ENCODE measurements around the gene TOB2.

TOB2 gene

DNA sequence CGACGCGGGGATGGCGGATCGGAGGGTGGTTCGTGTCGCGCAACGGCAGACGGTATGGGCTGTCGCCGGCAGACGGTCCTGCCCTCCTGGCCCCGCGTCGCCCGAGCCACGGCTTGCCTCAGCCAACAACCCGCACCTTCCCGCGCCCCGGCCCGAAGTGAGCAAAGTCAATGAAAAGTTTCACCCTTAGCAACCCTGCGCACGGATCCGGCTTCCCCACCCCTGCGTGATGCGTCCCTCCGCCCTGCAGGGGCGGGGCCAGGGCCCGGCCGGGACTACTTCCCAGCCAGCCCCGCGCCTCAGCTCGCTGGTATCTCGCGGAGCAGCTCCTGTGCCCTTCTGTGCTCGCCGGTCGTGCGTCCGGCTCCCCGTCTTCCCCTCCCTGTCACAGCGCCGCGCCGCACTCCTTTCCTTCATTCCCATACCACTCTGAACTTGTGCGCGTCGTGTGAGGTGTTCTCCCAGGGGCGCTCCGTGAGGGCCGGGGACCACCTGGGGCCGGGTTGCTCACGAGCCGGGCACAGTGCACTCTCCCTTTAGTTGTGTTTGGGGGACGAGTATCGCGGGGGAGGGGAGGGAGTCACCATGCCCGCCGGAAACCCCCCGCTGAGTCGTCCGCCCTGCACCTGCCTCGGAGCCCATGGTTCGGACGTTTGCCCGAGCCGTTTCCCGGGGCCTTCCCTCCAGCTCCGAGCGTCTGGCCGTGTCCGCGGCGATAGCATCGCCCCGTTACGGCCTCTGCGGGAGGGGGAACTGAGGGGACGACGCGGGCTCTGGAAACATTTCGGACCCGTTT, at the start of gene TOB2:
TOB2 (minus strand) TSS at position 163 of the 796 bp plus-strand sequence. CDS start 9,456 bp downstream, outside the sequence.
- peak; percentile 98 for DNase-seq

- peak; percentile 28 for DNase-seq
Observed at GRCh38 chr22:41491374-41492100, 44.9 kb upstream of the TOB2 start.

DNA sequence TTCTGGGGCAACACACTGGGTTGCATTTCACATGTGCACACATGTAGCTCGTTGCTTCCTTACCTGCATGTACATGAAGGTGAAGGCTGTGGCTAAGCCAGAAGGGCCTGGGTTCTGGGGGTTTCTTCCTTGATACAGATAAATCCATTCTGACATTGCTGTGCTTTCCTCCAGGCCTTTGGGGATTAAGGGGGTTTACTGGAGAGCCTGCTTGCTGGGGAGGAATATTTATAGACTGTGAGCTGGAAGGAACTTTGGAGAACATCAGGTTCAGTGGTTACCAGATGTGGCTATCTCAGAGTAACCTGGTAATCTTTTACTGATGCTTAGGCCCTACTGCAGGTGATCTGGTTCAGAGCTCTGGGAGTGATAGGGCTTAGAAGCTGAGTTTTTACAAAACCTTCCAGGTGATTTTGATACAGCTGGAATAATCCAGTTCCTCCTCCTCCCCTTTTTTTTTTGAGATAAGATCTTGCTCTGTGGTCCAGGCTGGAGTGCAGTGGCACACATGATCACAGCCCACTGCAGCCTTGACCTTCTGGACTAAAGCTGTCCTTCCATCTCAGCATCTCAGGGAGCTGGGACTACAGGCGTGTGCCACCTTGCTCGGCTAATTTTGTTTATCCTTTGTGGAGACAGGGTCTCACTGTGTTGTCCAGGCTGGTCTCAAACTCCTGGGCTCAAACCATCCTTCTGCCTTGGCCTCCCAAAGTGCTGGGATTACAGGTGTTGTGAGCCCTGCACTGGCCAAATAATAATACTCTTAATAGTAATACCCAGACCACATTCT, 42.2 kb upstream of the TOB2 start:
- DNase-seq, result no peak

GRCh38 chr22:41488076-41488475, 41.5 kb upstream of the TOB2 start:
- DNase-seq, result no peak

DNA sequence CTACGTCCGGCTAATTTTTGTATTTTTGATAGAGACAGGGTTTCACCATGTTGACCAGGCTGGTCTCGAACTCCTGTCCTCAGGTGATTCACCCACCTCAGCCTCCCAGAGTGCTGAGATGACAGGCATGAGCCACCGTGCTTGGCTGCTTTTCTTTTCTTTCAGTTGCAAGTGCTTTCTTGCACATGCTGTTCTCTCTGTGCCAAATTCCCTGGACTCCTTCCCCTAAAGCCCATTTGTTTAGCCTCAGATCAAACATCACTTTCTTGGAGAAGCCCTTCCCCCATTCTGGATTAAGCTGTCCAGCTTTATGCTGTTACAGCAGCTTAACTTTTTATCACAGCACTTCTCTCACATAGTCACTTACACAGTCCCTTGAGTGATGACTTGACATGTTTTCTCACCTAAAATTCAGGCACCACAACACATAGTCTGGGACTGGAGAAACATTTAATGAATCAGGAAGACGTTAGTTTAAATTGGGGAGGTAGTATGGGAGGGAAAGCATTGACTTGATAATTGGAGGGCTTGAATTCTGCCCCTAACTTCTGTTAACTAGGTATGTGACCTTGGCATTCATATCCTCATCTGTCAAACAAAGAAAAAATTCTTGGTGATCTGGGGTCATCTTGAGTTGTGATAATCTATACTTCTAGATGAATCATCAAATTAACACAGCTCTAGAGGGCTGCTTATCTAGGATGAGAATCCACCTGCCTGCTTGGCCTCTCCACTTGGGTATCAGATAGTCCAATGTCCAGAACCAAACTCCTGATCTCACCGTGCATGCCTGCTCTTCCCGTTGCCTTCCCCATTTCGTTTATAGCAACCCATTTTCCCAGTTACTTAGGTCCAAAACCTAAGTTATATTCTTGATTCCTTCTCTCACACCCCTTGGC, 40.7 kb upstream of the TOB2 start:
- DNase-seq, result no peak

- DNase-seq, result no peak
Observed at GRCh38 chr22:41485033-41485432, 38.4 kb upstream of the TOB2 start.

DNA sequence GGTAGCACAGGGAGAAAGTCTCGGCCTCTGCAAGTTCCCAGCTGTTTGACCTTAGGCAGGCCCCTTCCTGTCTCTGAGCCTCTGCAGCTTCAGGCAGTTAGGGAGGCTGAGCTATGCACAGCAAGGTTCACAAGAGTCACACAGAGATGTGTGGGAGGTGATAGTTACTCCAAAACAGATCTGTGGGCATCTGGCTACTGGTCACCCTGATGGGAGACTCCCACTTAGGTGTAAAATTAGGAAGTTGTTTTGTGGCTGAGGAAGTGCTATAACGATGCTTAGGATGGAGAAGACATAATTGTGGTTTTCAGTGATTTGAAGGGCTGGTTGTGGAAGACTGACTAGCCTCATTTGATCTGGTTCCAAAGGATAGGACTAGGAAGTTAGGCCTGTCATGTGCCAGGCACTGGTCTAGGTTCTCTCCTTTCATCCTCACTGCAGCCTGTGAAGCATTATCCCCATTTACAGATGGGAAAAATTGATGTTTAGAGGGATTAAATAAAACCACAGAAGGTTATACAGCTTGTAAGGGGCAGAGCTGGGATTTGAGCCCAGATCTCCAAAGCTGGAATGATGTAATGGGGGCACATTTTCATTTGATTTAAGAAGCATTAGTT, 35.8 kb upstream of the TOB2 start:
- DNase-seq, result no peak

GRCh38 chr22:41481925-41482318, 35.3 kb upstream of the TOB2 start:
- peak; percentile 12 for DNase-seq

GRCh38 chr22:41481131-41481830, 34.7 kb upstream of the TOB2 start:
- peak; percentile 32 for DNase-seq

- peak; percentile 54 for DNase-seq
Observed at GRCh38 chr22:41480397-41480735, 33.8 kb upstream of the TOB2 start.

DNA sequence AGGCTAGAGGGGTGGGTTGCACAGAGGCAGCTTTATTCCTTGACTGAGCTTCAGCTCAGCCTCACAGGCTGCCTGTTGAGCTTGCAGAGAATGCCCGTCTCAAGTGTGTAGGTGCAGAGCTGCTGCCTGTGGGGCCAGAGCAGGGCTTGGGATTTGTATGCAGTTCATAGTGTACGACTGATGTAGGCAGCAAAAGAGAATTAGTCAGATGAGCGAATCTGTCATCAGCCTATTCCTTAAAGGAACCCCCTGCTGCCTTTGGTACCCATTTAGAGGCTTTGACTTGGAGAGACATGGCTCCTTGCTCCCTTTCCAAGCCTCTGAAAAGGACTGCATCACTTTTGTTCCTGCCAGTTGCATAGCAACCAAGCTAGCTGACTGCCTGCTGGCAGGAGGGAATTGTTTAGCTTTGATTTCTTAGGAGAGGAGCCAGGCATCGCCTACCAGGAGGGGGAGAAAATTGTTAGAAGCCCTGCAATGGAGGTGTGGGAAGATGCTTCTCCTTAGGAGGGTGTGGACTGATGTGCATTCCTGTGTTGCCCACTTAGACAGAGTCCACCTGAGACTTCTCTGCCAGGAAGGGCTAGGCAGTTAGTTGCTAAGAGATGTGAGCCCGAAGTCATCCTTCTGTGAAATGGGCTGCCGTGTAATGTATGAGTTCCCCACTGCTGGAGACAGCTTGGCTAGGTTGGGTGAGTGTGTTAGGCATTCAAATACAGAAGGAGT, 33.2 kb upstream of the TOB2 start:
- DNase-seq, result peak; percentile 81

DNA sequence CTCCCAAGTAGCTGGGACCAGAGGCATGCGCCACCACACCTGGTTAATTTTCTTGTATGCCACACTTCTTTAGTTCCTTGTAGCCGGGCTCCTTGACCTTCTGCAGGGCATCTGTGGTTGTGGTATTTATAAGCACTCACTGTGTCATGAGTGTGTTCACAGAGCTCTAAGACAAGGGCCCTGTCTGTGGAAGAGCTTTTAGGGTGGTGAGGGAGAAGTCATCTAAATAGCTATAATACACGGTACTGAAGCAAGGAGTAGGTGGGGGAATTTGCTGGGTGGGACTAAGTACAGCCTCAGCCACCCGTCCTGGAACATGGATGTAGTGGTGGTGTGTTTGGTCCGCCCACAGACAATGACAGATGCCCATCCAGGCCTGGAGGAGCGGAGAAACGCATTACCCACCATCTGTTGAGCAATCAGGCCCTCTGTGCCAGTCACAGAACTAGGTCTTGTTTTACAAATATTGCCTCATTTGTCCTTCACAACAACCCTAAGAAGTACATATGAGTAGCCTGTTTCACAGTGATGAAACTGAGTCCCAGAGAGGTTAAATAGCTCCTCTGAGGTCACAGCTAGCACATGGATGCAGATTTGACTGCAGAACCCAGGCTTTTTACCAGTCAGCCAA, 32.4 kb upstream of the TOB2 start:
- DNase-seq, result no peak

- no peak for DNase-seq
Observed at GRCh38 chr22:41478473-41478872, 31.9 kb upstream of the TOB2 start.

GRCh38 chr22:41474872-41475451, 28.4 kb upstream of the TOB2 start:
- DNase-seq, result no peak

DNA sequence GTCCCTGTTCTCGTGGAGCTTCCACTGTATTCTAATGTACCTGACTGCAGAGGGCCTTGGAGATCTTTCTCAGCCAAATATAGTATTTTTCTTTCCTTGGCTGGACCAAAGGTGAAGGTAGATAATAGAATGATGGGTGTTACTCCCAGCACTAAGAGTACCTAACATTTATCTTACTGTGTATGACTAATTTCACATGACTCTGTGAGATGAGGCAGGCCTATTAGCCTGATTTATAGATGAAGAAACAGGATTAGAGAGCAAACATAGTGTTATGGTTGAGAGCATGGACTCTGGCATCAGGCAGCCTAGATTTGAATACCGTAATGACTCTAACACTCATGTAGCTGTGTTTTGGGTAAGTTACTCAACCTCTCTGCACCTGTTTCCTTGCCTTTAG, 25.0 kb upstream of the TOB2 start:
- no peak for DNase-seq

DNA sequence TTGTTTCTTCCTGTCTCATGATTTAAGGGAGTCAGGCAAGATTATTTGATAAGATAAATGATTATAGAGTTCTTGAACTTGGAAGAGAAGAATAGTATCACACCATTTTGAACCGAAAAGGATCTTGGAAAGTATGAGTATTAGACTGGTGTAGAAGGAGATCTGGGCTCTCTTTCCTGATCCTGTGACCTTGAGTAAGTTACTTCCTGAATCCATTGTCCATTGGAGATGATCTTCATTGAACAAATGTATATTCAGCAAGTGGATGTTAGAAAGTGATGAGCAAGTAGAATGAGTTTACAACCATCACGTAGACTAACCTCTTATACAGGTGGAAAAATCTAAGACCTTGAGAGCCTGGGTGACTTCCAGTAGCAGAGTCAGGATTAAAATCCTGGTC, 24.3 kb upstream of the TOB2 start:
- no peak for DNase-seq

DNA sequence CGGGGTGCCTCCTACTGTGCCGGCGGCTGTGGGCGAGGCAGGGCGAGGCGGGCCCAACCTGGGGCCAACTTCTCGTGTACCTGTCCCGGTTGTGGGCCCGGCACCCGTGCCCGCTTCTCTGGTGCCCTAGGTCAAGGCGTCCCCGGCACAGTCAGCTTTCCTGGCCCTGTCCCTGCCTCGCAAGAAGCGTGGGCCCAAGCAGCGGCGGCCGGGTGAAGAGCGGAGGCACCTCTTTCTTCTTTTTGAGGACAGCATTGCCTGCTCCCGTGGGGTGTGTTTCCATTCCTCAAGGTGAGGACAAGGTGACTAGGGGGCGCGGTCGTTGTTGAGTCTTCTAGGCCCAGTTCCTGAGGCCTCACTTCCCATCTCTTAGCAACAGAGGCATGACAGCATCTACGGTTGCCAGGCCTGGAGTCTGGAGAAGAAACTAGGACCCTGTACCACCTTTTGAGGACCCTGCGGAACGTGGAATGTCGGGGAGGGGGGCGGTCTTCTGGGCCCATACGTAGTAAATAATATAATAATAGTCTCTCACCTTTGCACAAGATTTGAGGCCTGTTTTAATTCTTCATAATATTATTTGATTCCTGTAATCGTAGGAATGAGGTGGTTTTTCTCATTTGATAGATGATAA, 22.7 kb upstream of the TOB2 start:
- peak; percentile 43 for DNase-seq

DNA sequence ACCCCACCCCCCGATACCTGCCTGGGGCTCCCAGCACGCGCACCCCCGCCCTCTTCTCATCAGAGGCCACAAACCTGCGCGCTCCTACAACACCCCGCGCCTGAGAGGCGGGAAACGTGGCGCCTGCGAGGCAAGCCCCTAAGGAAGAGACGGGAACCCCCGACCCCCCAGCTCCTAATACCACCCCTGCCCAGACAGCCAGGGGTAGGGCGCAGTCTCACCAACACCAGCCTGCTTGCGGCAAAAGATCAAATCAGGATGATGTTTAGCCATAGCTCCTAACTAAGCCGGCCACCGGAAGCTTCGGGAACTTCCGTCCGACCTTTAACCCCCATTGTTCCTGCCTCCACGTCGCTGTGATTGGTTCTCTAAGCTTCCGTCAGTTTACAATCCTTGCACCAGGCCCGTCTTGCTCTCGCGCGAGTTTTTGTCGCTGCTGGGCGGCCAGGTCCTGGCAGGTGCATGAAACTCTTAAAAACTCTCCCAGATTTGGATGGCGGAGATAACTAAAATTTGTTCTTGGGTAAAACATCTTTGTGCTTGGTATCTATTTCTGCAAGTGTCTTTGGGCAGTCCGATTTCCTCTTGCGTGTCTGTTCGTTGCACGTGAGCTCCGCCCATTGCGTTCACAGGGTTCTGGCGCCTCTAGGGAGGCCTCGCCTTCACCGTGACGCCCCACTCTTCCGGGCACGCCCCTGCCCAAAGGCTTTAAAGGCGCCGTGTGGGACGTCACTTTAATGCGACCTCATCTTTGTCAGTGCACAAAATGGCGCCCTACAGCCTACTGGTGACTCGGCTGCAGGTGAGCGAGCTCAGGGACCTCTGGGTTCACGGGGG, 22.0 kb upstream of the TOB2 start, which contains the start of the genes ACO2 and PHF5A:
ACO2 (plus strand) TSS at position 737 of the 837 bp plus-strand sequence; CDS start at position 767, 30 bp downstream.
PHF5A (minus strand) TSS at position 312 of the 837 bp plus-strand sequence; CDS start at position 273, 39 bp downstream.
- DNase-seq, result peak; percentile 100

Measured in midbrain (tissue), 1 donor.